Right lobe of liver (tissue), 4 donors: Measurements from ENCODE around the gene CD164.

Source experiments
- POLR2A ChIP-seq: fragments of 450-650 bp; IDR thresholded peaks from one replicate; pipeline ENCODE4 v1.6.1; 2017; ENCODE audit warnings: antibody characterized with exemption, mild to moderate bottlenecking
- TF ChIP-seq, protein P1 (sequence below), 4 donors: fragments of 200-600 bp in 3 of 4; fragments of 450-650 bp in 1 of 4; IDR thresholded peaks; one replicate each; pipeline versions ENCODE4 v1.5.1 to v1.8.0; 2016 to 2022; ENCODE audit warnings: antibody characterized with exemption in 4 of 4, mild to moderate bottlenecking in 2 of 4
- donor health status: DM: no; HTN: no; CAD: no.
- donor health status: DM: no; HTN: no; CAD: no.
- donor health status: DM: no; HTN: yes; CAD: no.

GRCh38 chr6:109393157-109393885 lies 11.1 kb upstream of the CD164 start:
- no peak for TF ChIP-seq POLR2A
- TF ChIP-seq, protein P1, sequence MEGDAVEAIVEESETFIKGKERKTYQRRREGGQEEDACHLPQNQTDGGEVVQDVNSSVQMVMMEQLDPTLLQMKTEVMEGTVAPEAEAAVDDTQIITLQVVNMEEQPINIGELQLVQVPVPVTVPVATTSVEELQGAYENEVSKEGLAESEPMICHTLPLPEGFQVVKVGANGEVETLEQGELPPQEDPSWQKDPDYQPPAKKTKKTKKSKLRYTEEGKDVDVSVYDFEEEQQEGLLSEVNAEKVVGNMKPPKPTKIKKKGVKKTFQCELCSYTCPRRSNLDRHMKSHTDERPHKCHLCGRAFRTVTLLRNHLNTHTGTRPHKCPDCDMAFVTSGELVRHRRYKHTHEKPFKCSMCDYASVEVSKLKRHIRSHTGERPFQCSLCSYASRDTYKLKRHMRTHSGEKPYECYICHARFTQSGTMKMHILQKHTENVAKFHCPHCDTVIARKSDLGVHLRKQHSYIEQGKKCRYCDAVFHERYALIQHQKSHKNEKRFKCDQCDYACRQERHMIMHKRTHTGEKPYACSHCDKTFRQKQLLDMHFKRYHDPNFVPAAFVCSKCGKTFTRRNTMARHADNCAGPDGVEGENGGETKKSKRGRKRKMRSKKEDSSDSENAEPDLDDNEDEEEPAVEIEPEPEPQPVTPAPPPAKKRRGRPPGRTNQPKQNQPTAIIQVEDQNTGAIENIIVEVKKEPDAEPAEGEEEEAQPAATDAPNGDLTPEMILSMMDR (IDR thresholded peaks at IDR 0.05): no peak
